H1 (cell line): ENCODE results near the gene PFKP. TPM values are rescaled to one million over a fixed set of nuclear protein-coding genes. Genes with fewer than 3 reads are reported as not detected.

Experiments used
- CHD7 ChIP-seq: fragments of 300-600 bp; sonication (generic); IDR thresholded peaks from 2 replicates; pipeline ENCODE4 v1.7.1; 2012; ENCODE audit warnings: low read length, moderate library complexity, mild to moderate bottlenecking, inconsistent platforms; ENCODE audit not compliant: insufficient replicate concordance
- CTCF ChIP-seq, 3 experiments: IDR thresholded peaks; 1 replicate in 2 of 3; 2 replicates in 1 of 3; pipeline versions ENCODE4 v1.5.1 to v1.6.1; 2011; ENCODE audit warnings: low read length in 3 of 3, mild to moderate bottlenecking in 3 of 3, inconsistent platforms in 2 of 3, low read depth in 1 of 3, moderate library complexity in 1 of 3; ENCODE audit not compliant: insufficient read depth in 1 of 3; ENCODE audit errors: control extremely low read depth in 1 of 3
- EP300 ChIP-seq, 2 experiments: IDR thresholded peaks; 1 replicate in 1 of 2; 2 replicates in 1 of 2; pipeline ENCODE4 v1.6.1; 2011 to 2012; ENCODE audit warnings: low read depth in 2 of 2, low read length in 2 of 2, mild to moderate bottlenecking in 2 of 2, borderline replicate concordance in 1 of 2, inconsistent platforms in 1 of 2, moderate library complexity in 1 of 2
- YY1 ChIP-seq: IDR thresholded peaks from 2 replicates; pipeline ENCODE4 v1.6.1; 2011; ENCODE audit warnings: low read depth, mild to moderate bottlenecking, low read length
- polyA plus RNA-seq, 7 experiments: library from polyadenylated mRNA; depleted of rRNA in 3 of 7; stranded (reverse) in 5 of 7; unstranded in 2 of 7; fragments of >200 nt in 5 of 7; fragments of 200-250 nt in 2 of 7; gene quantifications; 1 replicate in 5 of 7; 2 replicates in 1 of 7; 4 replicates in 1 of 7; pipeline versions ENCODE4 v1.2.1 to v1.2.3, GENCODE V29; 2011 to 2013; ENCODE audit warnings: missing spikeins in 2 of 7, mixed read lengths in 2 of 7
- total RNA-seq: library from RNA; stranded (reverse); fragmentation: NEBNext Ultra II Directional; extraction: Animal tissue kit (Norgen Biotek cat#: 25700); gene quantifications from 2 replicates; pipeline ENCODE4 v1.2.1, GENCODE V29; 2021

Gene PFKP
- total and polyA plus RNA-seq, 2 of the 8 experiments (the other 6 are each of a cell fraction or from before 2014, with no cell fraction given) = 51.2 to 128 TPM

- TF ChIP-seq CHD7 = no peak
- no peak for TF ChIP-seq EP300 (IDR thresholded peaks at IDR 0.05; ENCODE audit: borderline replicate concordance in 1 of 2, low read depth in 2 of 2, low read length in 2 of 2)
- TF ChIP-seq YY1 = no peak
- no peak for TF ChIP-seq CTCF (IDR thresholded peaks at IDR 0.05; ENCODE audit: control extremely low read depth in 1 of 3, insufficient read depth in 1 of 3, low read depth in 1 of 3, low read length in 3 of 3)
Measured at GRCh38 chr10:3105166-3105565, 37.8 kb downstream of the PFKP start (continued).
